Bronchial epithelial cell (primary cell): ENCODE data around the gene CD59. TPM values are rescaled to one million over a fixed set of nuclear protein-coding genes. Genes with fewer than 3 reads are reported as not detected.
A peak's percentile ranks its signal among the peaks of the same experiment; 100 is the strongest.

Source experiments
- DNase-seq: peaks from one replicate; pipeline ENCODE4 v3.0.0-alpha.2; 2010; ENCODE audit warnings: low read depth
- FAIRE-seq: peaks from 2 replicates; lab custom pipeline; 2011; peaks lifted over from hg19 to GRCh38; lab: Jason Lieb, UNC
- H3K27me3 ChIP-seq: 2 replicates; pipeline ENCODE4 v1.5.1; 2011; ENCODE audit warnings: low read length; ENCODE audit not compliant: control insufficient read depth, insufficient read depth
- H3K36me3 ChIP-seq: 2 replicates; pipeline ENCODE4 v1.5.1; 2011; ENCODE audit warnings: low read length; ENCODE audit not compliant: control insufficient read depth, insufficient read depth
- H3K4me3 ChIP-seq: 2 replicates; pipeline ENCODE4 v1.5.1; 2011; ENCODE audit warnings: mild to moderate bottlenecking, low read depth, low read length, control low read depth
- CTCF ChIP-seq: IDR thresholded peaks from 2 replicates; pipeline ENCODE4 v1.5.1; 2011; ENCODE audit warnings: mild to moderate bottlenecking, moderate library complexity, low read length, control low read depth, inconsistent platforms; ENCODE audit not compliant: insufficient read depth, severe bottlenecking
- total RNA-seq: library from RNA; depleted of rRNA; stranded (reverse); fragments of >200 nt; gene quantifications from 2 replicates; pipeline ENCODE4 v1.2.1, GENCODE V29; 2014

The CD59 gene
- total RNA-seq, 1 donor from 2014 or later: 193 TPM

- Histone ChIP-seq H3K27me3 (no peaks in the 10 kb centered on the region), H3K36me3 (no peaks in the 10 kb centered on the region), H3K4me3 (no peak overlapping the region)
- peak; percentile 100 for DNase-seq
- FAIRE-seq: peak; percentile 83
- TF ChIP-seq CTCF: no peak
Observed at GRCh38 chr11:33690290-33691065, 45.7 kb downstream of the CD59 start.

- FAIRE-seq: peak; percentile 62
- no peaks in the 10 kb centered on the region for H3K36me3 ChIP-seq
- H3K4me3 ChIP-seq: no peak overlapping the region
- no peaks in the 10 kb centered on the region for H3K27me3 ChIP-seq
- DNase-seq: no peak
- TF ChIP-seq CTCF: no peak
Observed at GRCh38 chr11:33689501-33689900, 46.7 kb downstream of the CD59 start.

GRCh38 chr11:33689085-33689484, 47.1 kb downstream of the CD59 start:
- FAIRE-seq: no peak
- H3K4me3 ChIP-seq: no peak overlapping the region
- no peak for TF ChIP-seq CTCF
- H3K27me3 ChIP-seq: no peaks in the 10 kb centered on the region
- no peaks in the 10 kb centered on the region for H3K36me3 ChIP-seq
- DNase-seq: peak; percentile 94

GRCh38 chr11:33687733-33688479, 48.3 kb downstream of the CD59 start:
- Histone ChIP-seq H3K36me3 (no peaks in the 10 kb centered on the region), H3K27me3 (no peaks in the 10 kb centered on the region), H3K4me3 (no peak overlapping the region)
- DNase-seq (peak; percentile 63), FAIRE-seq (no peak)
- TF ChIP-seq CTCF: peak; percentile 62

- Histone ChIP-seq H3K27me3 (no peaks in the 10 kb centered on the region), H3K36me3 (no peaks in the 10 kb centered on the region), H3K4me3 (no peak overlapping the region)
- FAIRE-seq (no peak), DNase-seq (peak; percentile 60)
- no peak for TF ChIP-seq CTCF
Observed at GRCh38 chr11:33685082-33685481, 51.1 kb downstream of the CD59 start.
